IMR-90 (cell line): ENCODE results near the gene CTCF. TPM values are rescaled to one million over a fixed set of nuclear protein-coding genes. Genes with fewer than 3 reads are reported as not detected.

ENCODE experiments used
- ATAC-seq: fragments of 200-7000 bp; cut with Tn5 transposase; 2 replicates; pipeline ENCODE4 v1.9.1; 2020; ENCODE audit warnings: low read depth, mild to moderate bottlenecking, moderate library complexity
- BruUV-seq: library from RNA; stranded (reverse); fragments of 400-500 nt; replicated peaks from 2 replicates; lab custom pipeline; 2021; lab: Mats Ljungman, UMichigan
- CTCF ChIA-PET: fragments of 300-600 bp; formaldehyde crosslinking; extraction: SDS; loops from one replicate; lab custom pipeline; 2021; ENCODE audit warnings: antibody characterized with exemption; lab: Yijun Ruan, JAX
- POLR2A ChIA-PET: fragments of 300-600 bp; sonication (Branson Sonifier 250); formaldehyde crosslinking; loops from one replicate; lab custom pipeline; 2022; ENCODE audit warnings: antibody characterized with exemption; ENCODE audit not compliant: unreplicated experiment; lab: Charles Lee
- DNase-seq: peaks from one replicate; pipeline ENCODE4 v3.0.0; 2013
- H2AFZ ChIP-seq: replicated peaks from 2 replicates; pipeline ENCODE3; 2013; ENCODE audit warnings: low read length, mild to moderate bottlenecking; ENCODE audit not compliant: poor library complexity
- H2AK5ac ChIP-seq: 2 replicates; pipeline ENCODE4 v1.6.1; 2013; ENCODE audit warnings: low read depth, low read length, inconsistent platforms
- H2AK9ac ChIP-seq: replicated peaks from 2 replicates; pipeline ENCODE3; 2013; ENCODE audit warnings: mild to moderate bottlenecking, low read depth, low read length, moderate library complexity; ENCODE audit not compliant: poor library complexity
- H2BK120ac ChIP-seq: 2 replicates; pipeline ENCODE4 v1.6.1; 2013; ENCODE audit warnings: low read depth, low read length, inconsistent platforms
- H2BK15ac ChIP-seq: 3 replicates; pipeline ENCODE4 v1.6.1; 2013; ENCODE audit warnings: low read depth, low read length, inconsistent platforms
- H2BK20ac ChIP-seq: 2 replicates; pipeline ENCODE4 v1.6.1; 2013; ENCODE audit warnings: low read depth, mild to moderate bottlenecking, inconsistent platforms, low read length, moderate library complexity
- H2BK5ac ChIP-seq: 2 replicates; pipeline ENCODE4 v1.6.1; 2013; ENCODE audit warnings: mild to moderate bottlenecking, low read depth, low read length, inconsistent platforms; ENCODE audit not compliant: poor library complexity, severe bottlenecking
- H3K14ac ChIP-seq: replicated peaks from 2 replicates; pipeline ENCODE4 v1.6.1; 2013; ENCODE audit warnings: low read depth, low read length, inconsistent platforms
- H3K18ac ChIP-seq: 2 replicates; pipeline ENCODE4 v1.6.1; 2013; ENCODE audit warnings: low read depth, low read length, control low read depth
- H3K23ac ChIP-seq: 2 replicates; pipeline ENCODE4 v1.6.1; 2013; ENCODE audit warnings: low read depth, low read length, inconsistent platforms
- H3K27ac ChIP-seq: 2 replicates; pipeline ENCODE4 v1.5.1; 2013; ENCODE audit warnings: mild to moderate bottlenecking, control low read depth, low read length; ENCODE audit not compliant: insufficient read depth
- H3K27me3 ChIP-seq: 2 replicates; pipeline ENCODE4 v1.6.1; 2013; ENCODE audit warnings: low read length; ENCODE audit not compliant: control insufficient read depth, insufficient read depth
- H3K36me3 ChIP-seq: 2 replicates; pipeline ENCODE4 v1.6.1; 2013; ENCODE audit warnings: low read length, mixed read lengths; ENCODE audit not compliant: control insufficient read depth, insufficient read depth
- H3K4ac ChIP-seq: 2 replicates; pipeline ENCODE4 v1.6.1; 2013; ENCODE audit warnings: low read depth, low read length, inconsistent platforms
- H3K4me1 ChIP-seq: 2 replicates; pipeline ENCODE4 v1.6.1; 2013; ENCODE audit warnings: low read length, mixed read lengths; ENCODE audit not compliant: control insufficient read depth, insufficient read depth
- H3K4me2 ChIP-seq: 2 replicates; pipeline ENCODE4 v1.6.1; 2013; ENCODE audit warnings: low read depth, mild to moderate bottlenecking, control low read depth, low read length, moderate library complexity
- H3K4me3 ChIP-seq: 2 replicates; pipeline ENCODE4 v1.5.1; 2013; ENCODE audit warnings: low read depth, mild to moderate bottlenecking, control low read depth, low read length, moderate library complexity; ENCODE audit not compliant: insufficient read depth
- H3K56ac ChIP-seq: 2 replicates; pipeline ENCODE4 v1.6.1; 2013; ENCODE audit warnings: low read length, inconsistent platforms; ENCODE audit not compliant: insufficient read depth; ENCODE audit errors: extremely low read depth
- H3K79me1 ChIP-seq, 2 experiments: 2 replicates each; pipeline ENCODE4 v1.6.1; 2013; ENCODE audit warnings: low read length in 2 of 2, inconsistent platforms in 1 of 2, low read depth in 1 of 2
- H3K9ac ChIP-seq: 2 replicates; pipeline ENCODE4 v1.6.1; 2013; ENCODE audit warnings: low read depth, low read length, control low read depth
- H3K9me1 ChIP-seq: 2 replicates; pipeline ENCODE4 v1.6.1; 2013; ENCODE audit warnings: low read length, inconsistent platforms; ENCODE audit not compliant: insufficient read depth
- H3K9me3 ChIP-seq: 2 replicates; pipeline ENCODE4 v1.6.1; 2013; ENCODE audit warnings: low read length; ENCODE audit not compliant: control insufficient read depth, insufficient read depth
- H4K20me1 ChIP-seq: 2 replicates; pipeline ENCODE4 v1.6.1; 2013; ENCODE audit warnings: low read length, inconsistent platforms; ENCODE audit not compliant: insufficient read depth
- H4K5ac ChIP-seq: 2 replicates; pipeline ENCODE4 v1.6.1; 2013; ENCODE audit warnings: mild to moderate bottlenecking, low read depth, low read length, control low read depth
- H4K8ac ChIP-seq, 2 experiments: 2 replicates each; pipeline ENCODE4 v1.6.1; 2013; ENCODE audit warnings: low read depth in 2 of 2, low read length in 2 of 2, control low read depth in 1 of 2, inconsistent platforms in 1 of 2
- H4K91ac ChIP-seq: 2 replicates; pipeline ENCODE4 v1.6.1; 2013; ENCODE audit warnings: low read depth, low read length, inconsistent platforms; ENCODE audit not compliant: insufficient read depth
- BHLHE40 ChIP-seq: fragments of 150-350 bp; IDR thresholded peaks from 2 replicates; pipeline ENCODE4 v1.6.1; 2016; ENCODE audit warnings: mild to moderate bottlenecking, low read depth, low read length
- CEBPB ChIP-seq: IDR thresholded peaks from 2 replicates; pipeline ENCODE4 v1.6.1; 2012; ENCODE audit warnings: low read depth, low read length, improper control_type of control experiment
- CHD1 ChIP-seq: IDR thresholded peaks from 2 replicates; pipeline ENCODE4 v1.6.1; 2012; ENCODE audit warnings: low read depth, low read length, improper control_type of control experiment
- FOS ChIP-seq: fragments of 150-350 bp; IDR thresholded peaks from 2 replicates; pipeline ENCODE4 v1.6.1; 2016; ENCODE audit warnings: low read depth, low read length
- MAFK ChIP-seq: IDR thresholded peaks from 2 replicates; pipeline ENCODE4 v1.6.1; 2012; ENCODE audit warnings: low read depth, low read length, improper control_type of control experiment
- MAZ ChIP-seq: IDR thresholded peaks from 2 replicates; pipeline ENCODE4 v1.6.1; 2012; ENCODE audit warnings: low read depth, mild to moderate bottlenecking, low read length, improper control_type of control experiment, moderate library complexity, borderline replicate concordance
- MXI1 ChIP-seq: IDR thresholded peaks from 2 replicates; pipeline ENCODE4 v1.6.1; 2012; ENCODE audit warnings: low read depth, mild to moderate bottlenecking, low read length, moderate library complexity, borderline replicate concordance
- NFE2L2 ChIP-seq: fragments of 150-350 bp; IDR thresholded peaks from 2 replicates; pipeline ENCODE4 v1.6.1; 2016; ENCODE audit warnings: low read depth, mild to moderate bottlenecking, low read length
- POLR2A ChIP-seq: IDR thresholded peaks from 2 replicates; pipeline ENCODE4 v1.6.1; 2012; ENCODE audit warnings: mild to moderate bottlenecking, low read depth, low read length
- RAD21 ChIP-seq: IDR thresholded peaks from 2 replicates; pipeline ENCODE4 v1.6.1; 2012; ENCODE audit warnings: low read length, improper control_type of control experiment
- RCOR1 ChIP-seq: IDR thresholded peaks from 2 replicates; pipeline ENCODE4 v1.6.1; 2012; ENCODE audit warnings: mild to moderate bottlenecking, low read length, improper control_type of control experiment; ENCODE audit not compliant: insufficient replicate concordance
- RFX5 ChIP-seq: IDR thresholded peaks from 2 replicates; pipeline ENCODE4 v1.8.0; 2012; ENCODE audit warnings: low read depth, mild to moderate bottlenecking, low read length, moderate library complexity
- SMC3 ChIP-seq: fragments of 150-350 bp; IDR thresholded peaks from 2 replicates; pipeline ENCODE4 v1.6.1; 2016; ENCODE audit warnings: low read depth, mild to moderate bottlenecking, antibody characterized with exemption, low read length, moderate library complexity
- WGBS, 2 experiments: methylation state at CpG; one replicate each; pipeline versions ENCODE4 v1.1.5 to v1.1.7; 2013; ENCODE audit warnings: missing lambda C conversion rate in 2 of 2; ENCODE audit not compliant: insufficient read length in 1 of 2; ENCODE audit errors: extremely low coverage in 2 of 2; 5-methylcytosine and 5-hydroxymethylcytosine counted together
- dilution Hi-C: fragments of 300-500 bp; cut with HindIII; formaldehyde crosslinking; loops from one replicate; pipeline ENCODE4 v1.14.3; 2018; ENCODE audit warnings: low sequenced_read_pairs; ENCODE audit not compliant: unreplicated experiment
- in situ Hi-C: fragments of 300-500 bp; cut with MboI; formaldehyde crosslinking; loops from 3 replicates; pipeline ENCODE4 v1.14.3; 2019; ENCODE audit warnings: low sequenced_read_pairs, inconsistent platforms, mixed read lengths
- intact Hi-C: fragments of 100-400 bp; cut with micrococcal nuclease; formaldehyde crosslinking; loops from 2 replicates; pipeline ENCODE4 v1.10.0; 2022
- polyA plus RNA-seq, 3 experiments: library from polyadenylated mRNA; depleted of rRNA; stranded (reverse); fragments of >200 nt; gene quantifications; 2 replicates each; pipeline ENCODE4 v1.2.3, GENCODE V29; 2012; ENCODE audit warnings: low replicate concordance in 1 of 3
- total RNA-seq: library from RNA; depleted of rRNA; stranded (reverse); fragments of >200 nt; gene quantifications from 2 replicates; pipeline ENCODE4 v1.2.3, GENCODE V29; 2012
- TF ChIP-seq, protein P1 (sequence below): conservative IDR thresholded peaks from 2 replicates; pipeline ENCODE4 v1.5.1; 2012; ENCODE audit warnings: mild to moderate bottlenecking, low read depth, low read length, improper control_type of control experiment
- TF ChIP-seq, protein P2 (sequence below): fragments of 150-350 bp; IDR thresholded peaks from 2 replicates; pipeline ENCODE4 v1.6.1; 2017; ENCODE audit warnings: mild to moderate bottlenecking, antibody characterized with exemption, low read length, low read depth
- TF ChIP-seq, protein P3 (sequence below): fragments of 150-350 bp; IDR thresholded peaks from 2 replicates; pipeline ENCODE4 v1.6.1; 2016; ENCODE audit warnings: low read depth, mild to moderate bottlenecking, low read length, moderate library complexity, borderline replicate concordance

CTCF gene
- total and polyA plus RNA-seq, 2 of the 4 experiments (the other 2 are of a cell fraction), result 16.1 to 22.8 TPM

DNA sequence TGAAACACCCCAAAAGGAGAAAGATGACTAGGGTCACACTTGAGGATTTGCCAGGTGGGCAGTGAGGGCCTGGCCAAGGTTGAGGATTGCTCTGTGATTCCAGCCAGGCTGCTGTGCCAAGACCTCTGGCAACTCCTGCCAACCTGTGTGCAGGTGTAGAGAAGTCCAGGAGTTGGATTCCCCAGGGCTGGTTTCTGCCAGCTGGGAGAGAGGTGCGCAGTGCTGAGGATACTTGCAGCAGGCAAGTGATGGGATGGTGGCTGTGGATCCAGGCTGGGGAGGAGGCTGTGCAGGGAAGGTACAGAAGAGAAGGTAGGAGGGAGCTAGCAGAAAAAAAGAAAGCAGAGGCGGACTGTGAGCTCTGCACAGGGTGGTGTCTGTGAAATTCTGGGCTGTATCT, 27.1 kb upstream of the CTCF start:
- Histone ChIP-seq H3K9me1 (peaks cover 25% of the 10 kb centered on the region), H3K14ac (no peak overlapping the region), H3K27ac (no peak overlapping the region), H2AK9ac (no peak overlapping the region), H3K23ac (no peak overlapping the region), H3K18ac (no peak overlapping the region), H2BK20ac (no peak overlapping the region), H3K56ac (no peak overlapping the region), H3K4me2 (no peak overlapping the region), H3K27me3 (no peaks in the 10 kb centered on the region), H4K91ac (no peak overlapping the region), H3K9ac (no peak overlapping the region), H3K36me3 (peaks cover 16% of the 10 kb centered on the region), H2BK15ac (no peak overlapping the region), H2AFZ (no peak overlapping the region), H4K5ac (no peak overlapping the region), H3K4ac (no peak overlapping the region), H2BK120ac (no peak overlapping the region), H4K20me1 (peaks cover 94% of the 10 kb centered on the region), H3K9me3 (no peaks in the 10 kb centered on the region), H4K8ac (no peak overlapping the region), H3K4me1 (peaks cover 21% of the 10 kb centered on the region), H2AK5ac (no peak overlapping the region), H3K79me1 (peaks cover 37 to 91% of the 10 kb centered on the region in 2 experiments), H2BK5ac (no peak overlapping the region), H3K4me3 (no peak overlapping the region)
- in situ Hi-C loops (loop anchor here (25.0 kb wide), 1 partner anchor 402 kb away; the partner anchor contains the start of genes CTRL, LCAT and PSMB10), intact Hi-C loops (no loop called here), dilution Hi-C loops (no loop called here)
- DNase-seq (no peak), ATAC-seq (no peak)
- ChIA-PET CTCF (interaction anchor here (0.8 kb wide), 1 partner anchor 14 kb away, joined by 4 read pairs; no protein-coding TSS in a partner anchor), POLR2A (no interaction called here)
- TF ChIP-seq RAD21 (no peak), MAZ (no peak), CEBPB (no peak), RFX5 (no peak), SMC3 (no peak), BHLHE40 (no peak), MAFK (no peak), FOS (no peak), CHD1 (no peak), POLR2A (no peak), RCOR1 (no peak), NFE2L2 (no peak), MXI1 (no peak)
- TF ChIP-seq, protein P1, sequence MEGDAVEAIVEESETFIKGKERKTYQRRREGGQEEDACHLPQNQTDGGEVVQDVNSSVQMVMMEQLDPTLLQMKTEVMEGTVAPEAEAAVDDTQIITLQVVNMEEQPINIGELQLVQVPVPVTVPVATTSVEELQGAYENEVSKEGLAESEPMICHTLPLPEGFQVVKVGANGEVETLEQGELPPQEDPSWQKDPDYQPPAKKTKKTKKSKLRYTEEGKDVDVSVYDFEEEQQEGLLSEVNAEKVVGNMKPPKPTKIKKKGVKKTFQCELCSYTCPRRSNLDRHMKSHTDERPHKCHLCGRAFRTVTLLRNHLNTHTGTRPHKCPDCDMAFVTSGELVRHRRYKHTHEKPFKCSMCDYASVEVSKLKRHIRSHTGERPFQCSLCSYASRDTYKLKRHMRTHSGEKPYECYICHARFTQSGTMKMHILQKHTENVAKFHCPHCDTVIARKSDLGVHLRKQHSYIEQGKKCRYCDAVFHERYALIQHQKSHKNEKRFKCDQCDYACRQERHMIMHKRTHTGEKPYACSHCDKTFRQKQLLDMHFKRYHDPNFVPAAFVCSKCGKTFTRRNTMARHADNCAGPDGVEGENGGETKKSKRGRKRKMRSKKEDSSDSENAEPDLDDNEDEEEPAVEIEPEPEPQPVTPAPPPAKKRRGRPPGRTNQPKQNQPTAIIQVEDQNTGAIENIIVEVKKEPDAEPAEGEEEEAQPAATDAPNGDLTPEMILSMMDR, result no peak
- TF ChIP-seq, protein P2, sequence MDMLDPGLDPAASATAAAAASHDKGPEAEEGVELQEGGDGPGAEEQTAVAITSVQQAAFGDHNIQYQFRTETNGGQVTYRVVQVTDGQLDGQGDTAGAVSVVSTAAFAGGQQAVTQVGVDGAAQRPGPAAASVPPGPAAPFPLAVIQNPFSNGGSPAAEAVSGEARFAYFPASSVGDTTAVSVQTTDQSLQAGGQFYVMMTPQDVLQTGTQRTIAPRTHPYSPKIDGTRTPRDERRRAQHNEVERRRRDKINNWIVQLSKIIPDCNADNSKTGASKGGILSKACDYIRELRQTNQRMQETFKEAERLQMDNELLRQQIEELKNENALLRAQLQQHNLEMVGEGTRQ, result no peak
- TF ChIP-seq, protein P3, sequence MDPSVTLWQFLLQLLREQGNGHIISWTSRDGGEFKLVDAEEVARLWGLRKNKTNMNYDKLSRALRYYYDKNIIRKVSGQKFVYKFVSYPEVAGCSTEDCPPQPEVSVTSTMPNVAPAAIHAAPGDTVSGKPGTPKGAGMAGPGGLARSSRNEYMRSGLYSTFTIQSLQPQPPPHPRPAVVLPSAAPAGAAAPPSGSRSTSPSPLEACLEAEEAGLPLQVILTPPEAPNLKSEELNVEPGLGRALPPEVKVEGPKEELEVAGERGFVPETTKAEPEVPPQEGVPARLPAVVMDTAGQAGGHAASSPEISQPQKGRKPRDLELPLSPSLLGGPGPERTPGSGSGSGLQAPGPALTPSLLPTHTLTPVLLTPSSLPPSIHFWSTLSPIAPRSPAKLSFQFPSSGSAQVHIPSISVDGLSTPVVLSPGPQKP, result no peak
- no TSS peak for BruUV-seq
- WGBS, 2 experiments, result no CpG with 5 or more reads among the region's 2 CpGs
